Parathyroid adenoma (tissue), 2 donors: ENCODE measurements around the gene RASAL2.

ENCODE experiments used
- H2AFZ ChIP-seq: fragments of 300-600 bp; sonication (generic); one replicate; pipeline ENCODE4 v1.7.0; 2017; ENCODE audit warnings: antibody characterized with exemption, mild to moderate bottlenecking
- H3K27ac ChIP-seq: fragments of 300-600 bp; sonication (generic); one replicate; pipeline ENCODE4 v1.7.0; 2017
- H3K27me3 ChIP-seq: fragments of 300-600 bp; sonication (generic); one replicate; pipeline ENCODE4 v1.7.0; 2017; ENCODE audit warnings: low read length; ENCODE audit not compliant: control insufficient read depth, insufficient read depth
- H3K36me3 ChIP-seq: fragments of 300-600 bp; sonication (generic); one replicate; pipeline ENCODE4 v1.7.0; 2017; ENCODE audit warnings: low read length; ENCODE audit not compliant: control insufficient read depth, insufficient read depth
- H3K4me1 ChIP-seq: fragments of 300-600 bp; sonication (generic); one replicate; pipeline ENCODE4 v1.7.0; 2017; ENCODE audit warnings: control low read depth
- H3K4me2 ChIP-seq: fragments of 300-600 bp; sonication (generic); one replicate; pipeline ENCODE4 v1.7.0; 2017; ENCODE audit warnings: low read length
- H3K4me3 ChIP-seq: fragments of 300-600 bp; sonication (generic); one replicate; pipeline ENCODE4 v1.7.0; 2017; ENCODE audit warnings: low read depth, low read length
- H3K79me2 ChIP-seq: fragments of 300-600 bp; sonication (generic); one replicate; pipeline ENCODE4 v1.7.0; 2017; ENCODE audit warnings: control low read depth
- H3K9ac ChIP-seq: fragments of 300-600 bp; sonication (generic); one replicate; pipeline ENCODE4 v1.7.0; 2017; ENCODE audit warnings: mild to moderate bottlenecking
- H3K9me3 ChIP-seq: fragments of 300-600 bp; sonication (generic); one replicate; pipeline ENCODE4 v1.7.0; 2017; ENCODE audit warnings: low read length; ENCODE audit not compliant: control insufficient read depth
- CTCF ChIP-seq: fragments of 300-600 bp; sonication (generic); IDR thresholded peaks from one replicate; pipeline ENCODE4 v1.7.0; 2017; ENCODE audit warnings: antibody characterized with exemption, mild to moderate bottlenecking
- donor health status: primary hyperparathyroidism.

RASAL2 gene

GRCh38 chr1:178472531-178472930 lies 378.6 kb downstream of the RASAL2 start:
- no peak overlapping the region for H3K4me2 ChIP-seq
- H3K27ac ChIP-seq, result no peak overlapping the region
- no peak overlapping the region for H3K9ac ChIP-seq
- no peak overlapping the region for H3K4me3 ChIP-seq
- no peaks in the 10 kb centered on the region for H3K79me2 ChIP-seq
- no peaks in the 10 kb centered on the region for H3K4me1 ChIP-seq
- H3K27me3 ChIP-seq, result no peaks in the 10 kb centered on the region
- H2AFZ ChIP-seq, result no peak overlapping the region
- no peaks in the 10 kb centered on the region for H3K9me3 ChIP-seq
- no peaks in the 10 kb centered on the region for H3K36me3 ChIP-seq
- TF ChIP-seq CTCF, result no peak

- Histone ChIP-seq H3K36me3 (no peaks in the 10 kb centered on the region), H3K9me3 (no peaks in the 10 kb centered on the region), H2AFZ (no peak overlapping the region), H3K9ac (no peak overlapping the region), H3K4me2 (no peak overlapping the region), H3K27me3 (no peaks in the 10 kb centered on the region), H3K4me1 (no peaks in the 10 kb centered on the region), H3K27ac (no peak overlapping the region), H3K79me2 (no peaks in the 10 kb centered on the region), H3K4me3 (no peak overlapping the region)
- no peak for TF ChIP-seq CTCF
Observed at GRCh38 chr1:178477373-178477772, 383.5 kb downstream of the RASAL2 start.

GRCh38 chr1:178477841-178478240 lies 383.9 kb downstream of the RASAL2 start:
- H2AFZ ChIP-seq, result no peak overlapping the region
- no peaks in the 10 kb centered on the region for H3K36me3 ChIP-seq
- no peak overlapping the region for H3K9ac ChIP-seq
- no peaks in the 10 kb centered on the region for H3K4me1 ChIP-seq
- no peak for TF ChIP-seq CTCF
- H3K79me2 ChIP-seq, result no peaks in the 10 kb centered on the region
- no peak overlapping the region for H3K4me2 ChIP-seq
- no peaks in the 10 kb centered on the region for H3K27me3 ChIP-seq
- H3K4me3 ChIP-seq, result no peak overlapping the region
- H3K27ac ChIP-seq, result no peak overlapping the region
- H3K9me3 ChIP-seq, result no peaks in the 10 kb centered on the region

- H2AFZ ChIP-seq, result no peak overlapping the region
- no peak overlapping the region for H3K4me2 ChIP-seq
- H3K4me1 ChIP-seq, result no peaks in the 10 kb centered on the region
- no peaks in the 10 kb centered on the region for H3K79me2 ChIP-seq
- H3K4me3 ChIP-seq, result no peak overlapping the region
- no peaks in the 10 kb centered on the region for H3K9me3 ChIP-seq
- no peak overlapping the region for H3K27ac ChIP-seq
- no peaks in the 10 kb centered on the region for H3K36me3 ChIP-seq
- TF ChIP-seq CTCF, result no peak
- H3K9ac ChIP-seq, result no peak overlapping the region
- H3K27me3 ChIP-seq, result no peaks in the 10 kb centered on the region
Observed at GRCh38 chr1:178483251-178483957, 389.5 kb downstream of the RASAL2 start.

GRCh38 chr1:178484698-178485225 lies 390.9 kb downstream of the RASAL2 start:
- no peak for TF ChIP-seq CTCF
- no peaks in the 10 kb centered on the region for H3K9me3 ChIP-seq
- H3K79me2 ChIP-seq, result no peaks in the 10 kb centered on the region
- H2AFZ ChIP-seq, result no peak overlapping the region
- no peak overlapping the region for H3K4me3 ChIP-seq
- no peaks in the 10 kb centered on the region for H3K27me3 ChIP-seq
- no peaks in the 10 kb centered on the region for H3K36me3 ChIP-seq
- H3K4me2 ChIP-seq, result no peak overlapping the region
- no peaks in the 10 kb centered on the region for H3K4me1 ChIP-seq
- H3K9ac ChIP-seq, result no peak overlapping the region
- no peak overlapping the region for H3K27ac ChIP-seq
